Duodenal mucosa (tissue), 2 donors: ENCODE data around the gene TBCE.

Experiments used
- H3K27ac ChIP-seq: one replicate; pipeline ENCODE4 v1.7.0; 2013; ENCODE audit warnings: low read depth, low read length
- H3K27me3 ChIP-seq, 2 donors: one replicate each; pipeline ENCODE4 v1.7.0; 2013; ENCODE audit warnings: low read length in 2 of 2, control low read depth in 1 of 2; ENCODE audit not compliant: insufficient read depth in 2 of 2, control insufficient read depth in 1 of 2
- H3K36me3 ChIP-seq, 2 donors: one replicate each; pipeline ENCODE4 v1.7.0; 2013; ENCODE audit warnings: low read length in 2 of 2, control low read depth in 1 of 2; ENCODE audit not compliant: insufficient read depth in 2 of 2, control insufficient read depth in 1 of 2
- H3K4me1 ChIP-seq, 2 donors: one replicate each; pipeline ENCODE4 v1.7.0; 2013; ENCODE audit warnings: low read length in 2 of 2, control low read depth in 1 of 2; ENCODE audit not compliant: insufficient read depth in 2 of 2, control insufficient read depth in 1 of 2
- H3K4me3 ChIP-seq, 2 donors: one replicate each; pipeline ENCODE4 v1.7.0; 2013; ENCODE audit warnings: low read length in 2 of 2, low read depth in 1 of 2
- H3K9ac ChIP-seq, 2 donors: one replicate each; pipeline ENCODE4 v1.7.0; 2013; ENCODE audit warnings: low read length in 2 of 2, low read depth in 1 of 2
- H3K9me3 ChIP-seq, 2 donors: one replicate each; pipeline ENCODE4 v1.7.0; 2013; ENCODE audit warnings: low read length in 2 of 2, control low read depth in 1 of 2; ENCODE audit not compliant: control insufficient read depth in 1 of 2

The TBCE gene

DNA sequence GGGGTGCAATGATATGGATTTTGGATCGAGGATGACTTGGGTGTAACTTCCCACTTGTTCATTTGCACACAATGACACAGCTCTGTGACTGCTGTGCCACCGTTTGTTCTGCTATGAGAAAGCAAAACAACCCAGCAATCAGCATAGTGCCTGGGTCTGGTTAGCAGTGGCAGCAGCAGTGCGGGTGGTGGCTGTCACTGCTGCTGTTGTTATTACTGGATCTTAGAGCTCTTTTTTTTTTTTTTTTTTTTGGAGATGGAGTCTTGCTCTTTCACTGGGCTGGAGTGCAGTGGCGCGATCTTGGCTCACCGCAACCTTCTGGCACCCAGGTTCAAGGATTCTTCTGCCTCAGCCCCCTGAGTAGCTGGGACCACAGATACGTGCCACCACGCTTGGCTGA is 56.9 kb downstream of the TBCE start:
- H3K27me3 ChIP-seq: no peaks in the 10 kb centered on the region
- H3K27ac ChIP-seq: no peak overlapping the region
- H3K4me1 ChIP-seq: peaks cover 0 to 4% of the 10 kb centered on the region in 2 donors
- H3K9me3 ChIP-seq: no peaks in the 10 kb centered on the region
- H3K4me3 ChIP-seq: no peak overlapping the region
- no peak overlapping the region for H3K9ac ChIP-seq
- peaks cover 3 to 8% of the 10 kb centered on the region in 2 donors for H3K36me3 ChIP-seq

DNA sequence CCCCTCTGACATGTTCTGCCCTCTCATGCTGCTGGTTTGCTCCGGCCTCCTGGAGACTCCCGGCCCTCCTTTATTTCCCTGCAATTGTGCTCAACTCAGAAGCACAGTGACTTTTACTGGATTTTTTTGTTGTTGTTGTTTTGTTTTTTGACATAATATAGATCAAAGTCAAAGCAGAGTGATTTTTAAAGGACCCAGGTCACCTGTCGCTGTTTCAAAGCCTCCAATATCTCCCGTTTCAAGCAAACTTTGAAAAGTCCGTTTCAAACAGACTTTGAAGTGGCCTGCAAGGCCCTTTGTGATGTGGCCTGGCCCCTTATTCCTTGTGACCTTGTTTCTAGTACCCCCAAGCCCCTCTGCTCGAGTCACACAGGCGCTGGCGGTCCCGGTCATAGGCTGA is 58.1 kb downstream of the TBCE start:
- Histone ChIP-seq H3K9ac (no peak overlapping the region), H3K4me1 (peaks cover 0 to 4% of the 10 kb centered on the region in 2 donors), H3K27ac (no peak overlapping the region), H3K9me3 (no peaks in the 10 kb centered on the region), H3K4me3 (no peak overlapping the region), H3K36me3 (peaks cover 0 to 8% of the 10 kb centered on the region in 2 donors), H3K27me3 (no peaks in the 10 kb centered on the region)

DNA sequence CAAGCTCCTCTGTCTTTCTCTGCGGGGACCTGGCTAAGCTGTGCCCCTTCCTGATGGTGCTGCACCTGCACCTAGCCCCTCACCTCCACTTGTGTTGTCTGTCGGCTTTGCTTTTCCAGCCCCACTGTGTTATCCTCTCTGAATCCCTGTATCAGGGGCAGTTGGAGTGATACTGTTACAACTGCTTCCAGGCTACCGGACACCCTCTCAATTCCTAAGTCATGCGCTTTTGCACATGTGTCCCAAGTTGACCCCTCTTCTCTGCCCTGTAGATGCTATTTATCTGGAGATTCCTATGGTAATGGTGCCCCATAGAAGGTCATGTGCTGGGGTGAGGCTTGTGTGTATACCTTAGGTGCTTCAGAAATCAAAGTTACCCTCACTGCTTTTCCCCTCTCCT is 58.9 kb downstream of the TBCE start:
- Histone ChIP-seq H3K4me1 (peaks cover 0 to 4% of the 10 kb centered on the region in 2 donors), H3K27me3 (no peaks in the 10 kb centered on the region), H3K27ac (no peak overlapping the region), H3K36me3 (peaks cover 0 to 8% of the 10 kb centered on the region in 2 donors), H3K9ac (no peak overlapping the region), H3K4me3 (no peak overlapping the region), H3K9me3 (no peaks in the 10 kb centered on the region)

DNA sequence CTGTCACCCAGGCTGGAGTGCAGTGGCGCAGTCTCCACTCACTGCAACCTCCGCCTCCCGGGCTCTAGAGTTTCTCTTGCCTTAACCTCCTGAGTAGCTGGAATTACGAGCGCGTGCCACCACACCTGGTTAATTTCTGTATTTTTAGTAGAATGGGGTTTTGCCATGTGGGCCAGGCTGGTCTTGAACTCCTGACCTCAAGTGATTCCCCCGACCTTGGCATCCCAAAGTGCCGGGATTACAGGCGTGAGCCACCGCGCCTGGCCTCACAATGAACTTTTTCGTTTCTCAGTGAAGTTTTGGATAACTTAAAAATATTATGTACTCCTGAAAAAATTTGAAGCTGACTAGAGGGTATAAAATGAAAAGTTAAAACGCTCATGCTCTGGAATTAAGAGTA is 59.5 kb downstream of the TBCE start:
- H3K9ac ChIP-seq: no peak overlapping the region
- peaks cover 0 to 4% of the 10 kb centered on the region in 2 donors for H3K4me1 ChIP-seq
- H3K27me3 ChIP-seq: no peaks in the 10 kb centered on the region
- H3K27ac ChIP-seq: no peak overlapping the region
- peaks cover 0 to 8% of the 10 kb centered on the region in 2 donors for H3K36me3 ChIP-seq
- H3K9me3 ChIP-seq: no peaks in the 10 kb centered on the region
- no peak overlapping the region for H3K4me3 ChIP-seq

DNA sequence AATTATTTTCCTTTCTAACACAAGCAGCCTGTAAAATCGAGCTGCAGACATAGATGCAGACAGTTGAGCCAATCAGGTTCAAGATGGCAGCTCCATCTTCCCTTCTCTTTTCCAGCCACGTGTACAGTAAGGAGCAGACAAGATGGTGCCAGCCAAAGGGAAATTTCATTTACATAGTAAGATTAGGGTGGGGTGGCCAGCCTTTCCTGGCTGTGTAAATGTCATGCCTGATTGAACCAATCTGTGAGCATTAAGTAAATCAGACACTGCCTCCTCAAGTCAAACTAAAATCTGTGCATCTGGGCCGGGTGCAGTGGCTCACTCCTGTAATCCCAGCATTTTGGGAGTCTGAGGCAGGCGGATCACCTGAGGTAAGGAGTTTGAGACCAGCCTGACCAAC is 60.2 kb downstream of the TBCE start:
- Histone ChIP-seq H3K4me3 (no peak overlapping the region), H3K27ac (no peak overlapping the region), H3K4me1 (peaks cover 0 to 4% of the 10 kb centered on the region in 2 donors), H3K9ac (no peak overlapping the region), H3K27me3 (no peaks in the 10 kb centered on the region), H3K36me3 (peaks cover 0 to 13% of the 10 kb centered on the region in 2 donors), H3K9me3 (no peaks in the 10 kb centered on the region)

DNA sequence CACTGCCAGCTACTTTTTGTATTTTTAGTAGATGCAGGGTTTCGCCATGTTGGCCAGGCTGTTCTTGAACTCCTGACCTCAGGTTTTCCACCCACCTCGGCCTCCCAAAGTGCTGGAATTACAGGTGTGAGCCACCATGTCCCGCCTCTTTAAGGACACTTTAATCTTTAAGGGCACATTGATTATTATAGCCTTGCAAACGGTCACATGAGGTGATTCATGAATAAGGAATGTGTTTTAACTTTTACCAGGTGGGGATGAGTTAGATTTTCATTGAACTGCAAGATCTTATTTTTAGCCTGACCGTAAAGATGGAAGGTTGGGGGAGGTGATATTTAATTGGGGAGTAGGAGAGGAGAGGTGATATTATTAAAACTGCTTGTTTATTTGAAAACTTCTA is 61.9 kb downstream of the TBCE start:
- H3K9me3 ChIP-seq: no peaks in the 10 kb centered on the region

DNA sequence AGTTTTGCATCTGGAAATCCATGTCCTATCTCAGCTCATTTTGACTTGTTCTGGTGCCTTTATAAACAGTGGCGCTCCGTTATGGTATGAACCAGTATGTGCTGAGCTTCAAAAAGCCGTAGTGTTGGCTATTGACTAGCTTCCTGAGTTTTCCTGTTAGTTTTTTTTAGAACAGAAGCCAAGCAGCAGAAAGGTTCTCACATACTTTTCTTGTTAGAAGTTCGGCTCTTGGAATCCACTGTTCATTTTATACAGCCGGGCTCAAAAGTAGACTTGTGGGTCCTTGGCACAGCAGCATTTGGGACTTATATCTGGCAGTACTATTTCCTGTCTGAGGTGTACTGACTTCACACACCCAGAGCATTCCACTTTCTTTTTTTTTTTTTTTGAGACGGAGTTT is 63.8 kb downstream of the TBCE start:
- Histone ChIP-seq H3K4me1 (no peaks in the 10 kb centered on the region), H3K36me3 (peaks cover 0 to 23% of the 10 kb centered on the region in 2 donors), H3K27ac (no peak overlapping the region), H3K4me3 (no peak overlapping the region), H3K9me3 (no peaks in the 10 kb centered on the region), H3K27me3 (no peaks in the 10 kb centered on the region), H3K9ac (no peak overlapping the region)

More for the DNA sequence above, 61.9 kb downstream of the TBCE start:
- no peak overlapping the region for H3K4me3 ChIP-seq
- no peak overlapping the region for H3K9ac ChIP-seq
- H3K27ac ChIP-seq: no peak overlapping the region
- no peaks in the 10 kb centered on the region for H3K27me3 ChIP-seq
- no peaks in the 10 kb centered on the region for H3K4me1 ChIP-seq
- H3K36me3 ChIP-seq: peaks cover 0 to 19% of the 10 kb centered on the region in 2 donors

DNA sequence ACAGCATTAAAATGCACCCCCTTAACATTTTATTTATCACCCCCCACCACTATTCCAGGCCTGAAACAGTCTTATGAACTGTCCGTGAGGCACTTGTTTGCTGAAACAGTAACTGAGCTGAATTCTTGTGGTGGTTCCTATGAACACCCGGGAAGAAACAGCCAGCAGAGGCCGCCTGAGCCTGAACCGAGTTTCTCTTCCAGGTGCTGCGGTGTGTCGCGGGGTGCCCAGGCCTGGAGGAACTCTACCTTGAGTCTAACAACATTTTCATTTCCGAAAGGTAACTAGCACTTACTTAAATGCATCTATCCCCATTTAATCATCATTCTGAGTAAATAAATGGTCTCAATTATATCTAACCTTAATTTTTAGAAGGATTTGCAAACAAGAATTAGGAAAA is 66.8 kb downstream of the TBCE start:
- no peaks in the 10 kb centered on the region for H3K27me3 ChIP-seq
- H3K4me3 ChIP-seq: no peak overlapping the region
- H3K9ac ChIP-seq: no peak overlapping the region
- no peaks in the 10 kb centered on the region for H3K9me3 ChIP-seq
- no peak overlapping the region for H3K27ac ChIP-seq
- H3K36me3 ChIP-seq: peaks cover 4 to 42% of the 10 kb centered on the region in 2 donors
- no peaks in the 10 kb centered on the region for H3K4me1 ChIP-seq

DNA sequence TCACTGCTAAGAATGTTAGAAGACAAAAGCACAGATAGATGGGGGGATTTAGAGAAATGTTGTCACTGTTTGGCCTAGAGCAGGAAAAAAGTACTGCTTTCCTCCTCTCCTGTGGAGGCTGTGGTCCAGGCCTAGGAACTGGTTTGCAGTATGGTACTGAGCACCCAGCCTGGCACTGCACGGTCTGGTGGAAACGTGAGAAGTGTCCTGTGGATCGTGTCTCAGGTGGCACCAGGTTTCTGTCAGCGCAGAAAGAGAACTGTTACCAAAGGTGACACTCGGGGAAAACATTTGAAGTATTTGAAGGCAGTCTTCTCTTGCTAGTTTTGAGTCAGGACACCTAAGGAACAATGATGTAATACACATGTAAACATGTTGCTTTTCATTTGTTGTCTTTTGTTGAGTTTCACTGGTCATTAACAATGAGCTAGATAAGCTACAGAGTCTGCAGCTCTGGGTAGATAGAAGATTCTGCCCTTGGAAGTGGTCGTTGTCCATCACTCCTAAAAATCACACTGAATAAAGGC is 74.0 kb downstream of the TBCE start:
- H3K4me3 ChIP-seq: no peak overlapping the region
- no peak overlapping the region for H3K9ac ChIP-seq
- H3K9me3 ChIP-seq: no peaks in the 10 kb centered on the region
- H3K4me1 ChIP-seq: no peaks in the 10 kb centered on the region
- H3K27me3 ChIP-seq: no peaks in the 10 kb centered on the region
- no peak overlapping the region for H3K27ac ChIP-seq
- peaks cover 24 to 60% of the 10 kb centered on the region in 2 donors for H3K36me3 ChIP-seq

DNA sequence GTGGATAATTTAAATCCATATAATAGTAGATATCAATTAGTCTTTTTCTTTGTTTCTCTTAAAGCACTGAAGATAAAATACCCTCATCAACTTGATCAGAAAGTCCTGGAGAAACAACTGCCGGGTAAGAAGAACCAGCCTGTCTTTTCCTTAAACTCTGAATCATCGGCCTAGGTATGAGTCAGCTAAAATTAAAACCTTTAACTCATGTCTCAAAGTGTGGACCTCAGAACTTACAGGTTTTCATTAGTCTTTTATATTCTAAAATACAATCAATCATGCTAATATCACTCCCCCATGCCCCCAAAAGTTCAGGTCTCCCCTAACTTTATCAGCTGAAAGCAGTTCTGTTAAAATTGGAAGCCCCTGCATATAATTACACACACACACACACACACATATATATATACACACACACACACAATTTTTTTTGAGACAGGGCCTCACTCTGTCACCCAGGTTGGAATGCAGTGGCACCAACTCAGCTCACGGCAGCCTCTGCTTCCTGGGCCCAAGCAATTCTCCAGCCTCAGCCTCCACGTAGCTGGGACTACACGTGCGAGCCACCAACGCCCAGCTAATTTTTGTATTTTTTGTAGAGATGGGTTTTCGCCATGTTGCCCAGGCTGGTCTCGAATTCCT is 75.7 kb downstream of the TBCE start:
- H3K4me1 ChIP-seq: no peaks in the 10 kb centered on the region
- H3K27ac ChIP-seq: no peak overlapping the region
- H3K4me3 ChIP-seq: no peak overlapping the region
- H3K9me3 ChIP-seq: no peaks in the 10 kb centered on the region
- no peaks in the 10 kb centered on the region for H3K27me3 ChIP-seq
- H3K9ac ChIP-seq: no peak overlapping the region
- peaks cover 34 to 68% of the 10 kb centered on the region in 2 donors for H3K36me3 ChIP-seq
